Vagina (tissue), 2 donors: ENCODE measurements around the gene C10orf105. TPM values are rescaled to one million over a fixed set of nuclear protein-coding genes. Genes with fewer than 3 reads are reported as not detected.
A peak's percentile ranks its signal among the peaks of the same experiment; 100 is the strongest.

Experiments used
- DNase-seq, 2 donors: peaks; one replicate each; pipeline ENCODE4 v3.0.0-alpha.2; 2017; ENCODE audit errors: extremely low spot score in 2 of 2
- H3K27ac ChIP-seq: fragments of 200-600 bp; sonication (generic); one replicate; pipeline ENCODE4 v1.5.1; 2019
- H3K27me3 ChIP-seq: fragments of 200-600 bp; sonication (generic); one replicate; pipeline ENCODE4 v1.5.1; 2019
- H3K36me3 ChIP-seq, 2 donors: fragments of 200-600 bp; sonication (generic); one replicate each; pipeline ENCODE4 v1.5.1; 2017 to 2019
- H3K4me1 ChIP-seq: fragments of 200-600 bp; sonication (generic); one replicate; pipeline ENCODE4 v1.5.1; 2019
- H3K4me3 ChIP-seq, 2 donors: fragments of 200-600 bp; sonication (generic); 1 replicate in 1 of 2; 2 replicates in 1 of 2; pipeline ENCODE4 v1.5.1; 2016 to 2019
- H3K9me3 ChIP-seq: fragments of 200-600 bp; sonication (generic); one replicate; pipeline ENCODE4 v1.5.1; 2019
- CTCF ChIP-seq, 3 experiments: fragments of 450-650 bp in 2 of 3; fragments of 200-600 bp in 1 of 3; sonication (generic) in 1 of 3; IDR thresholded peaks; one replicate each; pipeline ENCODE4 v1.5.1; 2017 to 2019; ENCODE audit warnings: antibody characterized with exemption in 3 of 3, mild to moderate bottlenecking in 2 of 3, moderate library complexity in 2 of 3
- POLR2A ChIP-seq, 2 donors: fragments of 450-650 bp; IDR thresholded peaks; one replicate each; pipeline ENCODE4 v1.6.1; 2017; ENCODE audit warnings: antibody characterized with exemption in 2 of 2, mild to moderate bottlenecking in 2 of 2, moderate library complexity in 2 of 2
- POLR2AphosphoS5 ChIP-seq, 2 donors: sonication (generic); formaldehyde crosslinking; IDR thresholded peaks; one replicate each; pipeline ENCODE4 v1.9.0; 2017; ENCODE audit warnings: antibody characterized with exemption in 2 of 2, mild to moderate bottlenecking in 2 of 2, low read depth in 1 of 2; ENCODE audit not compliant: insufficient read depth in 1 of 2
- intact Hi-C: fragments of 100-400 bp; cut with DNase I; formaldehyde crosslinking; loops from one replicate; pipeline ENCODE4 v1.15.1; 2023
- total RNA-seq: library from RNA; depleted of rRNA; stranded (reverse); fragments of >200 nt; gene quantifications from one replicate; pipeline ENCODE4 v1.2.3, GENCODE V29; 2016

Gene C10orf105
- total RNA-seq, 1 donor from 2014 or later, result 0.49 TPM

DNA sequence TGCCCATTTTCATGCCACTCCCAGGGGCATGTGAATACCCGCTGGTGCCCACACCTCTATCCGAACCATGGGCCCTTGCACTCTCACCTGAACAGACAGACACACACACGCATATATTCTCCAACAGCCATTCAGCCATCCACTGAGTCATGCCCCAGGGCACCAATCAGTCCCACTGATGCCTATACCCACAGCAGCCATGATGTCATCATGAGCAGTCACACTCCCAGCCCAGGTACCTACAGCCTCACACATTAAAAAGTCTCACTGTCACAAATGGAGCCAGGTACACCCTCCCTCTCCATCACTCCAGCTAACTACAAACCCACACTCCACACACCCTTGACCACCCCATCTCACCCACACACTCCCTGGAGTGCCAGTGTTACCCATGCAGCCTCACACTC lies 41.5 kb upstream of the C10orf105 start:
- H3K9me3 ChIP-seq, result no peaks in the 10 kb centered on the region
- peak overlapping the region; percentile 9 for H3K27ac ChIP-seq
- peaks cover 0 to 30% of the 10 kb centered on the region in 2 donors for H3K36me3 ChIP-seq
- no peak overlapping the region for H3K4me3 ChIP-seq
- no peaks in the 10 kb centered on the region for H3K27me3 ChIP-seq
- H3K4me1 ChIP-seq, result peaks cover 93% of the 10 kb centered on the region
- no peak for DNase-seq
- intact Hi-C loops, result no loop called here
- TF ChIP-seq CTCF (IDR thresholded peaks at IDR 0.05) (no peak), POLR2AphosphoS5 (IDR thresholded peaks at IDR 0.05; ENCODE audit: insufficient read depth in 1 of 2, low read depth in 1 of 2) (no peak), POLR2A (IDR thresholded peaks at IDR 0.05) (no peak)

GRCh38 chr10:71757399-71757922 lies 37.9 kb upstream of the C10orf105 start:
- intact Hi-C loops, result no loop called here
- H3K27ac ChIP-seq, result peak overlapping the region; percentile 70
- no peak for DNase-seq
- H3K4me1 ChIP-seq, result peaks cover 89% of the 10 kb centered on the region
- H3K36me3 ChIP-seq, result peaks cover 0 to 40% of the 10 kb centered on the region in 2 donors
- TF ChIP-seq POLR2A (IDR thresholded peaks at IDR 0.05), result no peak
- TF ChIP-seq CTCF (IDR thresholded peaks at IDR 0.05), result no peak
- no peak for TF ChIP-seq POLR2AphosphoS5 (IDR thresholded peaks at IDR 0.05; ENCODE audit: insufficient read depth in 1 of 2, low read depth in 1 of 2)
- no peaks in the 10 kb centered on the region for H3K27me3 ChIP-seq
- no peaks in the 10 kb centered on the region for H3K9me3 ChIP-seq
- H3K4me3 ChIP-seq, result no peak overlapping the region

DNA sequence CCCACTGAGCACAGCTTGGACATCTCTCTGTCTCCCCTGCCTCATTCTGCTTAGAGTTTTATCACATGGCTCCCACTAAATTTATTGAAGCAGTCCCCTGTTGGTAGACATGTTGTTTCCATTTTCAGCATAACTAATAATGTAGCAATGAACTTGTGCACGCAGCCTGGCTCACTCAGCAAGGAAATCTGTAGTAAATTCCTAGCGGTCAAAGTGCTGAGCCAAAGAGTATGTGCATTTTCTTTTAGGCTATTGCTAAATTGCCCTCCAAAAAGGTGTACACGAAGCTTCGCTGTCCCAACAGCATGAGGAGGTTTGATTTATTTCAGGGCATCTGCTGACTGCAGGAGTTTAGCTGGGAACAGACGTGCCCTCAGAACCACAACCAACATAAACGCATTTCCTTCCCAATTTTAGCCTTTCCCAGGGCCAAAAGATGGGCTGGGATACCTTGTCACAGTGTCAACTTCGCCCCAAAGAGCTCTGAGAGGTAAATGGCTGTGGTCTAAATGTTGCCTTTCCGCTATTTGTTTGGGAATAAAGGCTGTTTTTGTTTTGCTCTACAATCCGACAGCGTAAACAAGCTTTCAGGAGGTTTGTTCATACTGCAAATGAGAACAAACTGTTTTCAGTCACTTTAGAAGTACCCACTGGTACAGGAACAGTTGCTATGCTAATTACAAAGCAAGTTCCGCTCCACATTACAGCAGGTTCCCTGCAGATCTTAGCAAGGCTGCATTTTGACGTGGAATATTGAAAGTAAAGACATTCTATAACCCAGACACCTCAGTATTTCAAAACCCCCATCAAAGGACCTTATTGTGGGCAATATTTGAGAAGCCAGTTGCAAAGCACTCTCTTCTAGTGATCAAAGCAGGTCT lies 37.0 kb upstream of the C10orf105 start:
- H3K36me3 ChIP-seq, result peaks cover 0 to 42% of the 10 kb centered on the region in 2 donors
- TF ChIP-seq CTCF (IDR thresholded peaks at IDR 0.05) (no peak), POLR2AphosphoS5 (IDR thresholded peaks at IDR 0.05; ENCODE audit: insufficient read depth in 1 of 2, low read depth in 1 of 2) (peak in 1 of 2 donors; percentile 11)
- peak overlapping the region; percentile 70 for H3K27ac ChIP-seq
- peaks cover 82% of the 10 kb centered on the region for H3K4me1 ChIP-seq
- H3K9me3 ChIP-seq, result no peaks in the 10 kb centered on the region
- intact Hi-C loops, result no loop called here
- no peak overlapping the region for H3K4me3 ChIP-seq
- H3K27me3 ChIP-seq, result no peaks in the 10 kb centered on the region
- DNase-seq, result no peak

DNA sequence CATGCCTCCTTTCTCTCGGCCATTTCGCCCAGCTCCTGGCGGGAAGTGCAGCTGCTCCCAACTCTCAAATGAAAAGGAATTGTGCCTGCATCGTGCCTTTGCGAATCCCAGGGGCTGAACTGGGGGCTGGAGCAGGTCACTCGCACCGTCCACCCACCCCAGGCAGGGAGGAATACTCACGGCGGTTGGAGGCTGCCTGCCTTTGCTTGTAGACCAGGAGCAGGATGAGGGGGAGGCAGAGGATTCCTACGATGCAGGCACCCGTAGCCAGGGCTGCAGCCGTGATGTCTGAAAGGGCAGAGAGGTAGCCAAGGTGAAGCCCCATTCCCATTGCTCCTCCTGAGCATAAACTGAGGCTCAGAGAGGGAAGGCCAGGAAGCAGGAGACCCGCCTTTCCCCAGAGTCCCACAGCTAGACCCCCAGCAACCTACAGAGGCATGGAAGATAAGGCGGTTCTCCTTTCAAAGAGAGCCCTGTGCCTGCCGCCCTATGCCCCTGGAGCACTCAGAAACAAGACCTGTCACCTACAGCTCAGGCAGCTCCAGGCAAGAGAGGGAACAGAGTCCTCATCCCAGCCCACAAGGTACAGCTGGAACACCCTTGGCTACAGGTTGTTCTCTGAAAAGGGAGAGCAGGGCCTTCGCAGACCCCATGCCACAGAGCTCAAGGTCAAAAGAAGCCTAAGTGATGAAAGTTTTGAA lies 35.8 kb upstream of the C10orf105 start:
- no peak for TF ChIP-seq POLR2AphosphoS5 (IDR thresholded peaks at IDR 0.05; ENCODE audit: insufficient read depth in 1 of 2, low read depth in 1 of 2)
- no peak for TF ChIP-seq POLR2A (IDR thresholded peaks at IDR 0.05)
- TF ChIP-seq CTCF (IDR thresholded peaks at IDR 0.05), result no peak
- Histone ChIP-seq H3K36me3 (peaks cover 0 to 42% of the 10 kb centered on the region in 2 donors), H3K4me3 (no peak overlapping the region), H3K27me3 (no peaks in the 10 kb centered on the region), H3K27ac (peak overlapping the region; percentile 66), H3K4me1 (peaks cover 75% of the 10 kb centered on the region), H3K9me3 (no peaks in the 10 kb centered on the region)
- no peak for DNase-seq
- intact Hi-C loops, result no loop called here
